Type B pancreatic cell (in vitro differentiated cells): ENCODE data around the gene ZSWIM5. TPM values are rescaled to one million over a fixed set of nuclear protein-coding genes. Genes with fewer than 3 reads are reported as not detected.

Experiments
- DNase-seq: peaks from one replicate; pipeline ENCODE4 v3.0.0; 2021; ENCODE audit warnings: mixed read lengths; ENCODE audit not compliant: unreplicated experiment; ENCODE audit errors: extremely low spot score
- H3K27ac Mint-ChIP-seq: 2 replicates; pipeline ENCODE4 v1.8.0; 2021; ENCODE audit warnings: mild to moderate bottlenecking, mixed read lengths
- H3K27me3 Mint-ChIP-seq: 2 replicates; pipeline ENCODE4 v1.8.0; 2021; ENCODE audit warnings: mixed read lengths
- H3K36me3 Mint-ChIP-seq: 2 replicates; pipeline ENCODE4 v1.8.0; 2021; ENCODE audit warnings: mixed read lengths
- H3K4me1 Mint-ChIP-seq: one replicate; pipeline ENCODE4 v1.8.0; 2021; ENCODE audit warnings: mixed read lengths; ENCODE audit not compliant: unreplicated experiment
- H3K4me3 Mint-ChIP-seq: 2 replicates; pipeline ENCODE4 v1.8.0; 2021; ENCODE audit warnings: mild to moderate bottlenecking, mixed read lengths
- H3K9me3 Mint-ChIP-seq: 2 replicates; pipeline ENCODE4 v1.8.0; 2021; ENCODE audit warnings: mixed read lengths
- CTCF ChIP-seq: fragments of 200-600 bp; sonication (generic); conservative IDR thresholded peaks from 2 replicates; pipeline ENCODE4 v1.5.0; 2021; ENCODE audit warnings: antibody characterized with exemption, mild to moderate bottlenecking
- total RNA-seq: library from RNA; stranded (reverse); gene quantifications from 2 replicates; pipeline ENCODE4 v1.2.1, GENCODE V29; 2021; ENCODE audit warnings: low replicate concordance

ZSWIM5 gene
- total RNA-seq, 1 donor from 2014 or later: 2.7 TPM

- TF ChIP-seq CTCF: no peak
- H3K27me3 Mint-ChIP-seq: no peaks in the 10 kb centered on the region
- peak overlapping the region; percentile 88 for H3K4me3 Mint-ChIP-seq
- H3K36me3 Mint-ChIP-seq: peaks cover 14% of the 10 kb centered on the region
- peak overlapping the region; percentile 34 for H3K27ac Mint-ChIP-seq
- no peak for DNase-seq
- peaks cover 23% of the 10 kb centered on the region for H3K4me1 Mint-ChIP-seq
- H3K9me3 Mint-ChIP-seq: no peaks in the 10 kb centered on the region
Measured at GRCh38 chr1:45009296-45009865, 197.0 kb downstream of the ZSWIM5 start.

- no peak for DNase-seq
- H3K9me3 Mint-ChIP-seq: no peaks in the 10 kb centered on the region
- peaks cover 12% of the 10 kb centered on the region for H3K36me3 Mint-ChIP-seq
- no peak overlapping the region for H3K27ac Mint-ChIP-seq
- TF ChIP-seq CTCF: no peak
- H3K4me3 Mint-ChIP-seq: peak overlapping the region; percentile 25
- H3K27me3 Mint-ChIP-seq: no peaks in the 10 kb centered on the region
- H3K4me1 Mint-ChIP-seq: peaks cover 20% of the 10 kb centered on the region
Measured at GRCh38 chr1:45008516-45008915, 197.9 kb downstream of the ZSWIM5 start.

- H3K9me3 Mint-ChIP-seq: no peaks in the 10 kb centered on the region
- peaks cover 12% of the 10 kb centered on the region for H3K36me3 Mint-ChIP-seq
- H3K4me3 Mint-ChIP-seq: peak overlapping the region; percentile 25
- no peak overlapping the region for H3K27ac Mint-ChIP-seq
- TF ChIP-seq CTCF: no peak
- no peaks in the 10 kb centered on the region for H3K27me3 Mint-ChIP-seq
- DNase-seq: no peak
- H3K4me1 Mint-ChIP-seq: peaks cover 20% of the 10 kb centered on the region
Measured at GRCh38 chr1:45008076-45008475, 198.3 kb downstream of the ZSWIM5 start.

GRCh38 chr1:45007311-45007710 lies 199.1 kb downstream of the ZSWIM5 start:
- no peak for TF ChIP-seq CTCF
- no peaks in the 10 kb centered on the region for H3K27me3 Mint-ChIP-seq
- no peak overlapping the region for H3K27ac Mint-ChIP-seq
- peak; percentile 43 for DNase-seq
- no peaks in the 10 kb centered on the region for H3K9me3 Mint-ChIP-seq
- H3K36me3 Mint-ChIP-seq: peaks cover 19% of the 10 kb centered on the region
- H3K4me1 Mint-ChIP-seq: peaks cover 20% of the 10 kb centered on the region
- H3K4me3 Mint-ChIP-seq: no peak overlapping the region

- peaks cover 10% of the 10 kb centered on the region for H3K4me1 Mint-ChIP-seq
- no peaks in the 10 kb centered on the region for H3K27me3 Mint-ChIP-seq
- TF ChIP-seq CTCF: no peak
- H3K27ac Mint-ChIP-seq: no peak overlapping the region
- peaks cover 21% of the 10 kb centered on the region for H3K36me3 Mint-ChIP-seq
- H3K4me3 Mint-ChIP-seq: no peak overlapping the region
- no peak for DNase-seq
- H3K9me3 Mint-ChIP-seq: no peaks in the 10 kb centered on the region
Measured at GRCh38 chr1:45005761-45006160, 200.6 kb downstream of the ZSWIM5 start.
